Measurements from ENCODE around the gene HES1.
A peak's percentile ranks its signal among the peaks of the same experiment; 100 is the strongest.

The HES1 gene

GRCh38 chr3:194132465-194133286, 3.3 kb upstream of the HES1 start:
- TF ChIP-seq EZH2 (IDR thresholded peaks at IDR 0.05; ENCODE audit: borderline replicate concordance, low read depth, low read length, severe bottlenecking) = no peak
- H3K4me1 ChIP-seq (ENCODE audit: insufficient read depth, low read length) = peaks cover 52% of the 10 kb centered on the region

GRCh38 chr3:194133661-194134230, 2.2 kb upstream of the HES1 start:
- peaks cover 63% of the 10 kb centered on the region for H3K4me1 ChIP-seq (ENCODE audit: insufficient read depth, low read length)
- DNase-seq = peak; percentile 53

More at GRCh38 chr3:194132465-194133286, 3.3 kb upstream of the HES1 start:
- no peak for ATAC-seq (ENCODE audit: insufficient read depth, low read depth)
- no peak for DNase-seq
- peaks cover 17% of the 10 kb centered on the region for H3K79me2 ChIP-seq (ENCODE audit: insufficient read depth, low read length)
- no peaks in the 10 kb centered on the region for H3K9me3 ChIP-seq (ENCODE audit: insufficient read depth, low read length, severe bottlenecking)
- no peak overlapping the region for H3K4me3 ChIP-seq (ENCODE audit: low read depth in 1 of 2, low read length in 2 of 2)
- no peak overlapping the region for H3K4me2 ChIP-seq (ENCODE audit: insufficient read depth, low read length)
- no peak overlapping the region for H3K9ac ChIP-seq (ENCODE audit: low read depth, low read length)
- no peak overlapping the region for H2AFZ ChIP-seq (ENCODE audit: low read depth, low read length)
- H3K27me3 ChIP-seq (ENCODE audit: insufficient read depth, low read length, poor library complexity) = peaks cover 80% of the 10 kb centered on the region
- H4K20me1 ChIP-seq (ENCODE audit: insufficient read depth, low read length) = peaks cover 32% of the 10 kb centered on the region
- no peak overlapping the region for H3K27ac ChIP-seq (ENCODE audit: low read length)
- H3K36me3 ChIP-seq (ENCODE audit: insufficient read depth, low read length) = peaks cover 9% of the 10 kb centered on the region; the same call in 1 of the 2 replicates

GRCh38 chr3:194134231-194134756, 1.7 kb upstream of the HES1 start:
- H3K79me2 ChIP-seq (ENCODE audit: insufficient read depth, low read length) = peaks cover 29% of the 10 kb centered on the region
- H3K27ac ChIP-seq (ENCODE audit: low read length) = no peak overlapping the region
- peaks cover 24% of the 10 kb centered on the region for H3K36me3 ChIP-seq (ENCODE audit: insufficient read depth, low read length)
- peak overlapping the region in 1 of 2 experiments; percentile 82; a peak in 3 of 4 replicates for H3K4me3 ChIP-seq (ENCODE audit: low read depth in 1 of 2, low read length in 2 of 2)
- H4K20me1 ChIP-seq (ENCODE audit: insufficient read depth, low read length) = peaks cover 37% of the 10 kb centered on the region
- H3K9ac ChIP-seq (ENCODE audit: low read depth, low read length) = peak overlapping the region; percentile 68; the same call in 1 of the 2 replicates
- peaks cover 68% of the 10 kb centered on the region for H3K4me1 ChIP-seq (ENCODE audit: insufficient read depth, low read length)
- H2AFZ ChIP-seq (ENCODE audit: low read depth, low read length) = no peak overlapping the region
- H3K9me3 ChIP-seq (ENCODE audit: insufficient read depth, low read length, severe bottlenecking) = no peaks in the 10 kb centered on the region
- TF ChIP-seq CTCF (IDR thresholded peaks at IDR 0.05; ENCODE audit: borderline replicate concordance, extremely low read depth, low read length, poor library complexity, severe bottlenecking) (no peak), EZH2 (IDR thresholded peaks at IDR 0.05; ENCODE audit: borderline replicate concordance, low read depth, low read length, severe bottlenecking) (no peak)
- peaks cover 75% of the 10 kb centered on the region for H3K27me3 ChIP-seq (ENCODE audit: insufficient read depth, low read length, poor library complexity)
- peak; percentile 75 for DNase-seq
- peak overlapping the region; percentile 89 for H3K4me2 ChIP-seq (ENCODE audit: insufficient read depth, low read length)
- ATAC-seq (ENCODE audit: insufficient read depth, low read depth) = peak; percentile 13

More at GRCh38 chr3:194133661-194134230, 2.2 kb upstream of the HES1 start:
- no peak for ATAC-seq (ENCODE audit: insufficient read depth, low read depth)
- Histone ChIP-seq H4K20me1 (ENCODE audit: insufficient read depth, low read length) (peaks cover 32% of the 10 kb centered on the region), H3K9ac (ENCODE audit: low read depth, low read length) (no peak overlapping the region), H3K27ac (ENCODE audit: low read length) (no peak overlapping the region), H3K4me3 (ENCODE audit: low read depth in 1 of 2, low read length in 2 of 2) (no peak overlapping the region), H3K27me3 (ENCODE audit: insufficient read depth, low read length, poor library complexity) (peaks cover 76% of the 10 kb centered on the region), H3K4me2 (ENCODE audit: insufficient read depth, low read length) (peak overlapping the region; percentile 34; the same call in 1 of the 2 replicates), H3K36me3 (ENCODE audit: insufficient read depth, low read length) (peaks cover 19% of the 10 kb centered on the region), H3K79me2 (ENCODE audit: insufficient read depth, low read length) (peaks cover 28% of the 10 kb centered on the region), H2AFZ (ENCODE audit: low read depth, low read length) (no peak overlapping the region), H3K9me3 (ENCODE audit: insufficient read depth, low read length, severe bottlenecking) (no peaks in the 10 kb centered on the region)
- TF ChIP-seq EZH2 (IDR thresholded peaks at IDR 0.05; ENCODE audit: borderline replicate concordance, low read depth, low read length, severe bottlenecking) (no peak), CTCF (IDR thresholded peaks at IDR 0.05; ENCODE audit: borderline replicate concordance, extremely low read depth, low read length, poor library complexity, severe bottlenecking) (no peak)
